Lung (tissue), 12 donors: ENCODE measurements around the gene TXLNB. TPM values are rescaled to one million over a fixed set of nuclear protein-coding genes. Genes with fewer than 3 reads are reported as not detected.
A peak's percentile ranks its signal among the peaks of the same experiment; 100 is the strongest.
"Not testable (repeated sequence)": the region's sequence is repeated elsewhere in the genome, so short reads cannot be mapped to it uniquely, and the experiment has no call there.

ENCODE experiments used
- ATAC-seq: fragments of 200-7000 bp; cut with Tn5 transposase; one replicate; pipeline ENCODE4 v1.9.1; 2020; ENCODE audit warnings: moderate number of reproducible peaks; ENCODE audit not compliant: insufficient read depth, low FRiP score
- DNase-seq, 3 donors: peaks; one replicate each; pipeline ENCODE4 v3.0.0-alpha.2; 2013 to 2017
- H3K27ac ChIP-seq, 2 donors: one replicate each; pipeline ENCODE4 v1.5.1; 2013; ENCODE audit warnings: mild to moderate bottlenecking in 2 of 2, moderate library complexity in 2 of 2, control low read depth in 1 of 2, inconsistent platforms in 1 of 2, low read depth in 1 of 2, low read length in 1 of 2
- H3K27me3 ChIP-seq, 3 donors: one replicate each; pipeline ENCODE4 v1.5.1; 2013; ENCODE audit warnings: low read length in 2 of 3; ENCODE audit not compliant: control insufficient read depth in 3 of 3, insufficient read depth in 3 of 3
- H3K36me3 ChIP-seq, 4 donors: one replicate each; pipeline ENCODE4 v1.5.1; 2013; ENCODE audit warnings: low read length in 4 of 4, mild to moderate bottlenecking in 1 of 4, moderate library complexity in 1 of 4; ENCODE audit not compliant: control insufficient read depth in 4 of 4, insufficient read depth in 4 of 4
- H3K4me1 ChIP-seq, 5 donors: one replicate each; pipeline ENCODE4 v1.5.1; 2013; ENCODE audit warnings: low read length in 5 of 5, mild to moderate bottlenecking in 2 of 5, moderate library complexity in 1 of 5; ENCODE audit not compliant: control insufficient read depth in 5 of 5, insufficient read depth in 5 of 5
- H3K4me3 ChIP-seq: one replicate; pipeline ENCODE4 v1.5.1; 2013; ENCODE audit warnings: mild to moderate bottlenecking, control low read depth, moderate library complexity
- H3K9ac ChIP-seq, 2 donors: one replicate each; pipeline ENCODE4 v1.5.1; 2013; ENCODE audit warnings: low read length in 2 of 2, control low read depth in 1 of 2; ENCODE audit not compliant: insufficient read depth in 1 of 2
- H3K9me3 ChIP-seq, 4 donors: one replicate each; pipeline ENCODE4 v1.5.1; 2013; ENCODE audit warnings: low read length in 3 of 4, mild to moderate bottlenecking in 1 of 4, moderate library complexity in 1 of 4; ENCODE audit not compliant: control insufficient read depth in 4 of 4, insufficient read depth in 3 of 4
- WGBS, 2 donors: extraction: QIAGEN DNeasy Blood & Tissue Kit; methylation state at CpG; one replicate each; pipeline ENCODE4 v1.1.7; 2013; 5-methylcytosine and 5-hydroxymethylcytosine counted together
- polyA plus RNA-seq, 2 donors: library from polyadenylated mRNA; stranded (reverse); fragments of 200-250 nt; gene quantifications; one replicate each; pipeline ENCODE4 v1.2.1, GENCODE V29; 2013
- total RNA-seq, 2 donors: library from RNA; depleted of rRNA in 1 of 2; stranded (reverse); fragments of >200 nt in 1 of 2; gene quantifications; one replicate each; pipeline ENCODE4 v1.2.1, GENCODE V29; 2014 to 2021
- TF ChIP-seq, protein P1 (sequence below): IDR thresholded peaks from 2 replicates; pipeline ENCODE4 v1.5.1; 2012; ENCODE audit warnings: mild to moderate bottlenecking; ENCODE audit errors: control extremely low read depth, extremely low read depth
- donor health status: control.
- donor health status: control.
- donor health status: Bipolar disorder and iron deficiency.
- donor health status: healthy.
- donor health status: DM: yes; HTN: yes; CAD: no.

Gene TXLNB
- total and polyA plus RNA-seq, 4 donors, result 0.31 to 2.8 (median 1.2) TPM

DNA sequence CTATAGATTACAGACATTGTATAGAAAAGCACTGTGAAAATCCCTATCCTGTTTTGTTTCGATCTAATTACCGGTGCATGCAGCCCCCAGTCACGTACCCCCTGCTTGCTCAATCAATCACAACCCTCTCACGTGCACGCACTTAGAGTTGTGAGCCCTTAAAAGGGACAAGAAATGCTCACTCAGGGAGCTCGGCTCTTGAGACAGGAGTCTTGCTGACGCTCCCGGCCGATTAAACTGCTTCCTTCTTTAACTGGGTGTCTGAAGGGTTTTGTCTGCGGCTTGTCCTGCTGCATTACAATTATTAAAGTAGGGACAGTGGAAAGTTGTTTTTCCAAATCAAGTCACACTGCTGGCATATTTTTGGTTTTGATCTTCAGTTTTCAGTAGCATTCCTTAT, 2.6 kb downstream of the TXLNB start:
- DNase-seq (no peak), ATAC-seq (no peak)
- 91 to 92% methylated on average over 10 of the region's 10 CpGs for WGBS, 2 donors
- H3K27ac ChIP-seq, result peak overlapping the region in 1 of 2 donors; percentile 82
- H3K4me3 ChIP-seq, result no peak overlapping the region
- peaks cover 2 to 23% (median 7%) of the 10 kb centered on the region in 5 donors for H3K4me1 ChIP-seq
- no peaks in the 10 kb centered on the region for H3K27me3 ChIP-seq
- H3K9me3 ChIP-seq, result no peaks in the 10 kb centered on the region
- TF ChIP-seq, protein P1, sequence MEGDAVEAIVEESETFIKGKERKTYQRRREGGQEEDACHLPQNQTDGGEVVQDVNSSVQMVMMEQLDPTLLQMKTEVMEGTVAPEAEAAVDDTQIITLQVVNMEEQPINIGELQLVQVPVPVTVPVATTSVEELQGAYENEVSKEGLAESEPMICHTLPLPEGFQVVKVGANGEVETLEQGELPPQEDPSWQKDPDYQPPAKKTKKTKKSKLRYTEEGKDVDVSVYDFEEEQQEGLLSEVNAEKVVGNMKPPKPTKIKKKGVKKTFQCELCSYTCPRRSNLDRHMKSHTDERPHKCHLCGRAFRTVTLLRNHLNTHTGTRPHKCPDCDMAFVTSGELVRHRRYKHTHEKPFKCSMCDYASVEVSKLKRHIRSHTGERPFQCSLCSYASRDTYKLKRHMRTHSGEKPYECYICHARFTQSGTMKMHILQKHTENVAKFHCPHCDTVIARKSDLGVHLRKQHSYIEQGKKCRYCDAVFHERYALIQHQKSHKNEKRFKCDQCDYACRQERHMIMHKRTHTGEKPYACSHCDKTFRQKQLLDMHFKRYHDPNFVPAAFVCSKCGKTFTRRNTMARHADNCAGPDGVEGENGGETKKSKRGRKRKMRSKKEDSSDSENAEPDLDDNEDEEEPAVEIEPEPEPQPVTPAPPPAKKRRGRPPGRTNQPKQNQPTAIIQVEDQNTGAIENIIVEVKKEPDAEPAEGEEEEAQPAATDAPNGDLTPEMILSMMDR, result no peak
- H3K36me3 ChIP-seq, result no peaks in the 10 kb centered on the region
- no peak overlapping the region for H3K9ac ChIP-seq

DNA sequence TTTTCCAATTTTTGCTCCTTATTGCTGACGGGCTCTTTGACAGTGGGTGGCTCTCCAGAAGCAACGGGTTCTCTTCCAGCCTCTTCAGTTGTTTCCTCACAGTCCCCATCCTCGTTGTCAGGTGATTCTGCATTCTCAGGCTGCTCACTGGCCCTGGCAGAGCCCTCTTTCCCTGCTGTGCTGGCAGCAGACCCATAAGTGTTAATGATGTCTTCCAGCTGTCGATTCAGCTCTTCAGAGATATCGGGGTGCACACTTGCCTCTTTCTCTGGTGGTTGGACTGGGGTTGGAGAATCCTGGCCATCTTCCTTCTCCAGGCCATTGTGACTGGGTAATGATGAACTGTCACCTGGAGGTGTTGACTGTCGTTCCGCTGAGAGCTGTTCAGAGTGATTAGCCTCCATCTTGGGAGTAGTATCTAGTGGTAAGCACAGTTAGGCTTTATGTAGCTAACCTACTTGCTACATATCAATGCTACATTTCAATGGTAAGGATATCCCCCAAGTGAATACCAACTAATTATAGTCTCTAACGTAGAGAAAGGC, 3.2 kb downstream of the TXLNB start:
- Histone ChIP-seq H3K27me3 (no peaks in the 10 kb centered on the region), H3K9me3 (no peaks in the 10 kb centered on the region), H3K9ac (no peak overlapping the region), H3K4me3 (no peak overlapping the region), H3K36me3 (no peaks in the 10 kb centered on the region), H3K27ac (peak overlapping the region in 1 of 2 donors; percentile 82), H3K4me1 (peaks cover 2 to 23% (median 7%) of the 10 kb centered on the region in 5 donors)
- no peak for ATAC-seq
- DNase-seq, result no peak
- WGBS, 2 donors, result 87 to 91% methylated on average over 8 of the region's 8 CpGs
- TF ChIP-seq, protein P1, result no peak

DNA sequence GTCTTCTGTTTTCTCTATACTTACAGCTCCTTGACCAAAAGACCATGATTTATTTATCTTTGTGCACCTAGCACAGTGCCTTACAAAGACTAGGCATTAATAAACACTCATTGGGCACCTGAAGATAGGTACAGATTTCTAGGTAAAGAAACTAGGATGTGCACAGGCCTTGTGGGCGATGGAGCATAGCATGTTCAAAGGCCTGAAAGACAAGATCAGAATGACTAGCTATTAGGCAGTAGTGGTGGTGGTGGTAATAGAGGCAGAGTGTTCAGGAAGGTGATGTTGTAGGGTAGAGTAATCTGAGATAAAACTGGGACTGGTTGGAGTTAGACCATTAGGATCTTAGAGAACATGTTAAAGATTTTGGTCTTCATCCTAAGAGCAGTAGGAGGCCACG, 3.9 kb downstream of the TXLNB start:
- 97 to 100% methylated on average over 2 of the region's 2 CpGs for WGBS, 2 donors
- TF ChIP-seq, protein P1, result no peak
- Histone ChIP-seq H3K27me3 (no peaks in the 10 kb centered on the region), H3K27ac (peak overlapping the region in 1 of 2 donors; percentile 82), H3K36me3 (no peaks in the 10 kb centered on the region), H3K9ac (no peak overlapping the region), H3K4me3 (no peak overlapping the region), H3K4me1 (peaks cover 2 to 23% (median 7%) of the 10 kb centered on the region in 5 donors), H3K9me3 (no peaks in the 10 kb centered on the region)
- ATAC-seq, result no peak
- DNase-seq, result no peak

DNA sequence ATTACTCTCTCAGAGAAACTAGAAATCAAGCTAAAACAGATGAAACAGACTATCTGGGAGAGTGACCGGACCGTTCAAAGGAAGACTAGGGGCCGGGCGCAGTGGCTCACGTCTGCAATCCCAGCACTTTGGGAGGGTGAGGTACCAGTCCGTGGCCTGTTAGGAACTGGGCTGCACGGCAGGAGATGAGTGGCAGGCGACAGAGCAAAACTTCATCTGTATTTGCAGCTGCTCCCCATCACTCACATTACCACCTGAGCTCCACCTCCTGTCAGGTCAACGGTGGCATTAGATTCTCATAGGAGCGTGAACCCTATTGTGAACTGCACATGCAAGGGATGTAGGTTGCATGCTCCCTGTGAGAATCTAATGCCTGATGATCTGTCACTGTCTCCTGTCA, 5.4 kb downstream of the TXLNB start:
- not testable (repeated sequence) for H3K36me3 ChIP-seq, DNase-seq, H3K9ac ChIP-seq, H3K9me3 ChIP-seq, ATAC-seq, H3K27me3 ChIP-seq, H3K4me3 ChIP-seq
- WGBS, 2 donors, result 90 to 94% methylated on average over 10 of the region's 10 CpGs
- H3K4me1 ChIP-seq, result peaks cover 0 to 15% (median 3%) of the 10 kb centered on the region in 5 donors
- H3K27ac ChIP-seq, result peak overlapping the region in 1 of 2 donors; percentile 68
